GM12878 (cell line): ENCODE results near the gene SETD1A. TPM values are rescaled to one million over a fixed set of nuclear protein-coding genes. Genes with fewer than 3 reads are reported as not detected.

ENCODE experiments used
- CBFB ChIP-seq: IDR thresholded peaks from 2 replicates; pipeline ENCODE4 v1.6.1; 2016; ENCODE audit warnings: antibody characterized with exemption, low read depth
- DPF2 ChIP-seq: fragments of 450-650 bp; IDR thresholded peaks from 2 replicates; pipeline ENCODE4 v1.6.1; 2017; ENCODE audit warnings: mild to moderate bottlenecking
- EGR1 ChIP-seq, 2 experiments: IDR thresholded peaks; 1 replicate in 1 of 2; 2 replicates in 1 of 2; pipeline ENCODE4 v1.6.1; 2011 to 2012; ENCODE audit warnings: low read depth in 2 of 2, low read length in 2 of 2, borderline replicate concordance in 1 of 2, mild to moderate bottlenecking in 1 of 2, moderate library complexity in 1 of 2
- ESRRA ChIP-seq: IDR thresholded peaks from 2 replicates; pipeline ENCODE4 v1.6.1; 2012; ENCODE audit warnings: mild to moderate bottlenecking, low read length, improper control_type of control experiment
- FOS ChIP-seq: IDR thresholded peaks from 3 replicates; pipeline ENCODE4 v1.6.1; 2011; ENCODE audit warnings: borderline replicate concordance; ENCODE audit not compliant: insufficient read length; ENCODE audit errors: extremely low read depth
- HDAC2 ChIP-seq: fragments of 200-600 bp; sonication (generic); IDR thresholded peaks from 2 replicates; pipeline ENCODE4 v1.6.1; 2017
- KDM1A ChIP-seq: fragments of 200-600 bp; sonication (generic); IDR thresholded peaks from 2 replicates; pipeline ENCODE4 v1.6.1; 2016; ENCODE audit warnings: borderline replicate concordance
- MYB ChIP-seq: fragments of 150-350 bp; IDR thresholded peaks from 2 replicates; pipeline ENCODE4 v1.6.1; 2014; ENCODE audit warnings: mild to moderate bottlenecking, low read depth, low read length, borderline replicate concordance
- NFXL1 ChIP-seq: fragments of 450-650 bp; IDR thresholded peaks from 2 replicates; pipeline ENCODE4 v1.6.1; 2017; ENCODE audit warnings: antibody characterized with exemption, mild to moderate bottlenecking, borderline replicate concordance
- RAD51 ChIP-seq: fragments of 450-650 bp; IDR thresholded peaks from 2 replicates; pipeline ENCODE4 v1.6.1; 2016; ENCODE audit warnings: moderate library complexity, mild to moderate bottlenecking, inconsistent platforms
- SMAD1 ChIP-seq: fragments of 450-650 bp; IDR thresholded peaks from 2 replicates; pipeline ENCODE4 v1.6.1; 2018; ENCODE audit warnings: mild to moderate bottlenecking, low read depth; ENCODE audit not compliant: partially characterized antibody
- SMAD5 ChIP-seq: IDR thresholded peaks from 2 replicates; pipeline ENCODE4 v1.6.1; 2016; ENCODE audit warnings: antibody characterized with exemption, low read depth
- SPI1 ChIP-seq: IDR thresholded peaks from 2 replicates; pipeline ENCODE4 v1.6.1; 2011; ENCODE audit warnings: low read depth, mild to moderate bottlenecking, low read length, moderate library complexity, borderline replicate concordance; ENCODE audit not compliant: insufficient read depth
- SREBF1 ChIP-seq: IDR thresholded peaks from 2 replicates; pipeline ENCODE4 v1.6.1; 2012; ENCODE audit warnings: mild to moderate bottlenecking, low read length
- TCF12 ChIP-seq: IDR thresholded peaks from 2 replicates; pipeline ENCODE4 v1.6.1; 2011; ENCODE audit warnings: low read depth, mild to moderate bottlenecking, low read length
- polyA plus RNA-seq, 11 experiments: library from polyadenylated mRNA; depleted of rRNA in 4 of 11; unstranded in 6 of 11; stranded (reverse) in 5 of 11; fragments of >200 nt; fragmentation: Nextera tagmentation in 4 of 11; fragmentation: Illumina TruSeq in 1 of 11; extraction: Ambion mirVana in 4 of 11; extraction: Trizol in 1 of 11; gene quantifications; 1 replicate in 1 of 11; 2 replicates in 10 of 11; pipeline versions ENCODE4 v1.2.1 to v1.2.3, GENCODE V29; 2011 to 2016; ENCODE audit warnings: inconsistent platforms in 2 of 11, missing spikeins in 2 of 11, low read depth in 1 of 11
- total RNA-seq, 4 experiments: library from RNA; depleted of rRNA in 3 of 4; stranded (reverse); fragments of >200 nt in 3 of 4; fragmentation: Illumina TruSeq in 1 of 4; extraction: Trizol in 1 of 4; gene quantifications; 2 replicates each; pipeline versions ENCODE4 v1.2.1 to v1.2.3, GENCODE V29; 2013 to 2021
- TF ChIP-seq, protein P1 (sequence below): IDR thresholded peaks from 2 replicates; pipeline ENCODE4 v1.6.1; 2012; ENCODE audit warnings: mild to moderate bottlenecking, low read depth, low read length
- TF ChIP-seq, protein P2 (sequence below): fragments of 450-650 bp; IDR thresholded peaks from 2 replicates; pipeline ENCODE4 v1.6.1; 2017; ENCODE audit warnings: mild to moderate bottlenecking, moderate library complexity
- TF ChIP-seq, protein P3 (sequence below): IDR thresholded peaks from 2 replicates; pipeline ENCODE4 v1.6.1; 2012; ENCODE audit warnings: low read length, inconsistent platforms
- TF ChIP-seq, protein P4 (sequence below): fragments of 450-650 bp; IDR thresholded peaks from 2 replicates; pipeline ENCODE4 v1.6.1; 2014; ENCODE audit warnings: mild to moderate bottlenecking

The SETD1A gene
- total and polyA plus RNA-seq, 10 of the 15 experiments (the other 5 are each of a cell fraction or from before 2014, with no cell fraction given) = 0.02 to 25.9 (median 4.9) TPM

DNA sequence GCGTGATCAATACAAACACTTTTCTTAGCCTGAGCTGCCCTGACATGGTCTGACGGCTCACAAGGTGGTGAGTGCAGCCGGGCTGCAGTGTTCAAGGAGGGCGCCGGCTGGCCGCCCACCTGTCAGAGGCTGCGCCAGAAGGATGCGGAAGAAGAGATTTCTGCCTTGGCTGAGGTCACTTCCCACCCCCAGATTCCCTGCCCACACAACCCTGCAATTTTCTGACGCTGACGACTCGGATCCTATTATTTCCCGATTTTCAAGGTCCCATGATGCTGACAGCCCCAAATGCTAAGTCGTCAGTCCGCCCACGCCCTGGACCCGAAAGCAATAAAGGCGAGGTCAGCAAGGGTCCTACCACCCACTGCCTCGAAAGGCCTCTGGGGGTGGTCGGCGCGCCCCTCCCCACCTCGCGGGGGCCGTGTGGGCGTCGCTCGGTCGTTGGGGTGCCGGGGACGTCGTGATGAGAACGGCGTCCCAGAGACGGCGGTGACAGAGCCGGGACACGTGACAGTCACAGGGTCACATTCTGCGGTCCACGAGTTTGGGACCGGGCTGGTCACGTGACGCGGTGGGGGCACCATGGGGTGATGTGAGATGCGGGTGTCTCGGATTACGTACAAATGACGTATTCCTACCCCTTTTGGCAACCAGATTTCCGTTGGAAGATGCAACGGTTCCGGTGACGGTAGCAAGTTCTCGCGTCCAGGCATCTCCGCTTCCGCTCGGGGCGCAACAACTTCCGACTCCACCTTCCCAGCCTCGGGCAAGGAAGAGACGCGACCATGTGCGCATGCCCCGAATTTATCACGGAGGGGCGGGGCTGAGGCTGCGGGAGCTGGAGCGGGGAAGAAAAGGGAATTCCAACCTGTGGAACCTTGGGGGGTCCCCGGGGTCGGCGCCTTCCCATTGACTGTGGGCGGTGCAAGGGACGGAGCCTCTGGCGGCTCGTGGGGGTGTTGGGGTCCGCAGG lies 75.5 kb downstream of the SETD1A start, which contains the start of gene STX4 (continued):
- TF ChIP-seq, protein P1, sequence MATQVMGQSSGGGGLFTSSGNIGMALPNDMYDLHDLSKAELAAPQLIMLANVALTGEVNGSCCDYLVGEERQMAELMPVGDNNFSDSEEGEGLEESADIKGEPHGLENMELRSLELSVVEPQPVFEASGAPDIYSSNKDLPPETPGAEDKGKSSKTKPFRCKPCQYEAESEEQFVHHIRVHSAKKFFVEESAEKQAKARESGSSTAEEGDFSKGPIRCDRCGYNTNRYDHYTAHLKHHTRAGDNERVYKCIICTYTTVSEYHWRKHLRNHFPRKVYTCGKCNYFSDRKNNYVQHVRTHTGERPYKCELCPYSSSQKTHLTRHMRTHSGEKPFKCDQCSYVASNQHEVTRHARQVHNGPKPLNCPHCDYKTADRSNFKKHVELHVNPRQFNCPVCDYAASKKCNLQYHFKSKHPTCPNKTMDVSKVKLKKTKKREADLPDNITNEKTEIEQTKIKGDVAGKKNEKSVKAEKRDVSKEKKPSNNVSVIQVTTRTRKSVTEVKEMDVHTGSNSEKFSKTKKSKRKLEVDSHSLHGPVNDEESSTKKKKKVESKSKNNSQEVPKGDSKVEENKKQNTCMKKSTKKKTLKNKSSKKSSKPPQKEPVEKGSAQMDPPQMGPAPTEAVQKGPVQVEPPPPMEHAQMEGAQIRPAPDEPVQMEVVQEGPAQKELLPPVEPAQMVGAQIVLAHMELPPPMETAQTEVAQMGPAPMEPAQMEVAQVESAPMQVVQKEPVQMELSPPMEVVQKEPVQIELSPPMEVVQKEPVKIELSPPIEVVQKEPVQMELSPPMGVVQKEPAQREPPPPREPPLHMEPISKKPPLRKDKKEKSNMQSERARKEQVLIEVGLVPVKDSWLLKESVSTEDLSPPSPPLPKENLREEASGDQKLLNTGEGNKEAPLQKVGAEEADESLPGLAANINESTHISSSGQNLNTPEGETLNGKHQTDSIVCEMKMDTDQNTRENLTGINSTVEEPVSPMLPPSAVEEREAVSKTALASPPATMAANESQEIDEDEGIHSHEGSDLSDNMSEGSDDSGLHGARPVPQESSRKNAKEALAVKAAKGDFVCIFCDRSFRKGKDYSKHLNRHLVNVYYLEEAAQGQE = no peak
- no peak for TF ChIP-seq SMAD5
- peak; percentile 54; the same call in 1 of the 2 replicates for TF ChIP-seq MYB
- TF ChIP-seq NFXL1 = no peak
- TF ChIP-seq HDAC2 = no peak
- TF ChIP-seq SPI1 = peak; percentile 9; the same call in 1 of the 2 replicates
- TF ChIP-seq, protein P2, sequence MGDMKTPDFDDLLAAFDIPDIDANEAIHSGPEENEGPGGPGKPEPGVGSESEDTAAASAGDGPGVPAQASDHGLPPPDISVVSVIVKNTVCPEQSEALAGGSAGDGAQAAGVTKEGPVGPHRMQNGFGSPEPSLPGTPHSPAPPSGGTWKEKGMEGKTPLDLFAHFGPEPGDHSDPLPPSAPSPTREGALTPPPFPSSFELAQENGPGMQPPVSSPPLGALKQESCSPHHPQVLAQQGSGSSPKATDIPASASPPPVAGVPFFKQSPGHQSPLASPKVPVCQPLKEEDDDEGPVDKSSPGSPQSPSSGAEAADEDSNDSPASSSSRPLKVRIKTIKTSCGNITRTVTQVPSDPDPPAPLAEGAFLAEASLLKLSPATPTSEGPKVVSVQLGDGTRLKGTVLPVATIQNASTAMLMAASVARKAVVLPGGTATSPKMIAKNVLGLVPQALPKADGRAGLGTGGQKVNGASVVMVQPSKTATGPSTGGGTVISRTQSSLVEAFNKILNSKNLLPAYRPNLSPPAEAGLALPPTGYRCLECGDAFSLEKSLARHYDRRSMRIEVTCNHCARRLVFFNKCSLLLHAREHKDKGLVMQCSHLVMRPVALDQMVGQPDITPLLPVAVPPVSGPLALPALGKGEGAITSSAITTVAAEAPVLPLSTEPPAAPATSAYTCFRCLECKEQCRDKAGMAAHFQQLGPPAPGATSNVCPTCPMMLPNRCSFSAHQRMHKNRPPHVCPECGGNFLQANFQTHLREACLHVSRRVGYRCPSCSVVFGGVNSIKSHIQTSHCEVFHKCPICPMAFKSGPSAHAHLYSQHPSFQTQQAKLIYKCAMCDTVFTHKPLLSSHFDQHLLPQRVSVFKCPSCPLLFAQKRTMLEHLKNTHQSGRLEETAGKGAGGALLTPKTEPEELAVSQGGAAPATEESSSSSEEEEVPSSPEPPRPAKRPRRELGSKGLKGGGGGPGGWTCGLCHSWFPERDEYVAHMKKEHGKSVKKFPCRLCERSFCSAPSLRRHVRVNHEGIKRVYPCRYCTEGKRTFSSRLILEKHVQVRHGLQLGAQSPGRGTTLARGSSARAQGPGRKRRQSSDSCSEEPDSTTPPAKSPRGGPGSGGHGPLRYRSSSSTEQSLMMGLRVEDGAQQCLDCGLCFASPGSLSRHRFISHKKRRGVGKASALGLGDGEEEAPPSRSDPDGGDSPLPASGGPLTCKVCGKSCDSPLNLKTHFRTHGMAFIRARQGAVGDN = peak; percentile 85
- peak; percentile 26 for TF ChIP-seq FOS
- peak; percentile 84; the same call in 1 of the 2 replicates for TF ChIP-seq SREBF1
- TF ChIP-seq, protein P3, sequence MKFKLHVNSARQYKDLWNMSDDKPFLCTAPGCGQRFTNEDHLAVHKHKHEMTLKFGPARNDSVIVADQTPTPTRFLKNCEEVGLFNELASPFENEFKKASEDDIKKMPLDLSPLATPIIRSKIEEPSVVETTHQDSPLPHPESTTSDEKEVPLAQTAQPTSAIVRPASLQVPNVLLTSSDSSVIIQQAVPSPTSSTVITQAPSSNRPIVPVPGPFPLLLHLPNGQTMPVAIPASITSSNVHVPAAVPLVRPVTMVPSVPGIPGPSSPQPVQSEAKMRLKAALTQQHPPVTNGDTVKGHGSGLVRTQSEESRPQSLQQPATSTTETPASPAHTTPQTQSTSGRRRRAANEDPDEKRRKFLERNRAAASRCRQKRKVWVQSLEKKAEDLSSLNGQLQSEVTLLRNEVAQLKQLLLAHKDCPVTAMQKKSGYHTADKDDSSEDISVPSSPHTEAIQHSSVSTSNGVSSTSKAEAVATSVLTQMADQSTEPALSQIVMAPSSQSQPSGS = peak; percentile 94; the same call in 1 of the 2 replicates
- TF ChIP-seq, protein P4, sequence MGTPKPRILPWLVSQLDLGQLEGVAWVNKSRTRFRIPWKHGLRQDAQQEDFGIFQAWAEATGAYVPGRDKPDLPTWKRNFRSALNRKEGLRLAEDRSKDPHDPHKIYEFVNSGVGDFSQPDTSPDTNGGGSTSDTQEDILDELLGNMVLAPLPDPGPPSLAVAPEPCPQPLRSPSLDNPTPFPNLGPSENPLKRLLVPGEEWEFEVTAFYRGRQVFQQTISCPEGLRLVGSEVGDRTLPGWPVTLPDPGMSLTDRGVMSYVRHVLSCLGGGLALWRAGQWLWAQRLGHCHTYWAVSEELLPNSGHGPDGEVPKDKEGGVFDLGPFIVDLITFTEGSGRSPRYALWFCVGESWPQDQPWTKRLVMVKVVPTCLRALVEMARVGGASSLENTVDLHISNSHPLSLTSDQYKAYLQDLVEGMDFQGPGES = no peak; the same call in 1 of the 2 replicates
- TF ChIP-seq TCF12 = peak; percentile 73
- peak; percentile 100 for TF ChIP-seq RAD51
- TF ChIP-seq KDM1A = no peak
- peak; percentile 73 for TF ChIP-seq CBFB
- TF ChIP-seq ESRRA = peak; percentile 69; the same call in 1 of the 2 replicates
- TF ChIP-seq SMAD1 = peak; percentile 41
- peak; percentile 96 for TF ChIP-seq DPF2
- TF ChIP-seq EGR1 (IDR thresholded peaks at IDR 0.05; ENCODE audit: borderline replicate concordance in 1 of 2, low read depth in 2 of 2, low read length in 2 of 2) = peak in 1 of 2 experiments; percentile 82; a peak in 2 of 3 replicates
